HG02938 (cell line): ENCODE results near the gene FCRL1.

Experiments used
- ATAC-seq: cut with Tn5 transposase; IDR thresholded peaks from one replicate; pipeline ENCODE4 v1.9.1; 2021; ENCODE audit warnings: mild to moderate bottlenecking, moderate library complexity; ENCODE audit not compliant: unreplicated experiment

FCRL1 gene

GRCh38 chr1:157819896-157820295, at the start of gene FCRL1:
TSS of gene FCRL1 (minus strand) at chr1:157820120. CDS start at chr1:157820037, 83 bp downstream.
- ATAC-seq = no peak

GRCh38 chr1:157868654-157869053, 48.7 kb upstream of the FCRL1 start:
- no peak for ATAC-seq

GRCh38 chr1:157862114-157863070, 42.5 kb upstream of the FCRL1 start:
- no peak for ATAC-seq

- peak; percentile 81 for ATAC-seq
Measured at GRCh38 chr1:157856538-157856937, 36.6 kb upstream of the FCRL1 start.

GRCh38 chr1:157852476-157852875, 32.6 kb upstream of the FCRL1 start:
- no peak for ATAC-seq

- peak; percentile 85 for ATAC-seq
Measured at GRCh38 chr1:157849229-157849875, 29.4 kb upstream of the FCRL1 start.

- ATAC-seq = no peak
Measured at GRCh38 chr1:157844089-157844830, 24.3 kb upstream of the FCRL1 start.

- peak; percentile 47 for ATAC-seq
Measured at GRCh38 chr1:157842939-157843338, 23.0 kb upstream of the FCRL1 start.

GRCh38 chr1:157841708-157842107, 21.8 kb upstream of the FCRL1 start, which contains the start of gene CD5L:
TSS of gene CD5L (minus strand) at chr1:157841808. CDS start at chr1:157841701, 107 bp downstream.
- ATAC-seq = no peak

GRCh38 chr1:157838966-157839365, 19.0 kb upstream of the FCRL1 start:
- ATAC-seq = no peak

- no peak for ATAC-seq
Measured at GRCh38 chr1:157834430-157834829, 14.5 kb upstream of the FCRL1 start.

GRCh38 chr1:157833145-157833544, 13.2 kb upstream of the FCRL1 start:
- peak; percentile 51 for ATAC-seq

GRCh38 chr1:157831968-157832626, 12.2 kb upstream of the FCRL1 start:
- peak; percentile 39 for ATAC-seq

GRCh38 chr1:157830887-157831286, 11.0 kb upstream of the FCRL1 start:
- no peak for ATAC-seq

GRCh38 chr1:157829711-157830110, 9.8 kb upstream of the FCRL1 start:
- ATAC-seq = no peak

GRCh38 chr1:157829210-157829609, 9.3 kb upstream of the FCRL1 start:
- ATAC-seq = no peak

- ATAC-seq = no peak
Measured at GRCh38 chr1:157820299-157820698, 379 bp upstream of the FCRL1 start.

GRCh38 chr1:157819215-157819614, 705 bp downstream of the FCRL1 start:
- ATAC-seq = no peak

- ATAC-seq = no peak
Measured at GRCh38 chr1:157813269-157813668, 6.7 kb downstream of the FCRL1 start.

GRCh38 chr1:157806431-157807149, 13.3 kb downstream of the FCRL1 start:
- ATAC-seq = peak; percentile 92
